HG02759 (cell line): Measurements from ENCODE around the gene OTUD5.

Source experiments
- ATAC-seq: cut with Tn5 transposase; IDR thresholded peaks from one replicate; pipeline ENCODE4 v1.9.1; 2021; ENCODE audit warnings: mild to moderate bottlenecking, moderate library complexity; ENCODE audit not compliant: unreplicated experiment

The OTUD5 gene

DNA sequence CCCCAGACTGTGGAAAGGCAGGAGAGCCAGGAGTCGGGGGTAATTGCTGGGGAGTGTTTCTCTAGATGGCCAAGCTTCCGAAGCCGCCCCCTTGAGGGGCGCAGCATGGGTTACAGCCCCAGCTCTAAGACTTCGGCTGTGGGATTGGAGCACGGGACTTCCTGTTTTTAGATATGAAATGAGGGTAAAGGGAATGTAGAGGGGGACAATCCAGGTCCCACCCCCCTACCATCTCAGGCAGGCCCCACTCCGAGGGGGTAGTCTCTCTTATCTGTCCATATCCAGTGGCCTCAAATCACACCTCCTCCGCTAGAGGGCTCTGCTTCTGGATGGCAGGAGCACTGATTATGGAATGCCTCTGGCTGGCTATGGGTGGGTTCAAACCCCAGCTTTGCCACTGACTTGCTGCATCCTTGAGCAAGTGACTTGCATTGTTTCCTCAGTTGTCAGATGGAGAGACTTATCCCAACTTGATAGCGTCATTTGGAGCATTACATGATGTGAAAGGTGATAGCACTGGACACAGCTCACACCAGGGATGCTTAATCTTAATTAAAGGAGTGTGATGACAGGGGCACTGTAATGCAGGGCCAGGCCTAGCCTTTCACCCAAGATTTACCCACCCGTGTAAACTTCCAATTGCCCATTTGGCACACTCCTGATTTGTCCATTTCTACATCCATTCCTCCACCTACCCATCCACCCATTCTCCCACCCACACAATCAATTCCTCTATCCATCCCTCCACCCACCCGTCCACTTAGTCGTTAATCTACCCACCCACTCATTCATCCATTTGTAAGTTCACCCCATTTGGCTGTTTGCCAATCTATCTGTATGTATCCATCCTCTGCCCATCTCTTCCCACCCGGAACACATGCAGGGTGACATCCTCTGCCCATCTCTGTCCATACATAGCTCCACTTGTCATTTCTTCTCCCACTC is 15.1 kb upstream of the OTUD5 start:
- ATAC-seq = no peak

DNA sequence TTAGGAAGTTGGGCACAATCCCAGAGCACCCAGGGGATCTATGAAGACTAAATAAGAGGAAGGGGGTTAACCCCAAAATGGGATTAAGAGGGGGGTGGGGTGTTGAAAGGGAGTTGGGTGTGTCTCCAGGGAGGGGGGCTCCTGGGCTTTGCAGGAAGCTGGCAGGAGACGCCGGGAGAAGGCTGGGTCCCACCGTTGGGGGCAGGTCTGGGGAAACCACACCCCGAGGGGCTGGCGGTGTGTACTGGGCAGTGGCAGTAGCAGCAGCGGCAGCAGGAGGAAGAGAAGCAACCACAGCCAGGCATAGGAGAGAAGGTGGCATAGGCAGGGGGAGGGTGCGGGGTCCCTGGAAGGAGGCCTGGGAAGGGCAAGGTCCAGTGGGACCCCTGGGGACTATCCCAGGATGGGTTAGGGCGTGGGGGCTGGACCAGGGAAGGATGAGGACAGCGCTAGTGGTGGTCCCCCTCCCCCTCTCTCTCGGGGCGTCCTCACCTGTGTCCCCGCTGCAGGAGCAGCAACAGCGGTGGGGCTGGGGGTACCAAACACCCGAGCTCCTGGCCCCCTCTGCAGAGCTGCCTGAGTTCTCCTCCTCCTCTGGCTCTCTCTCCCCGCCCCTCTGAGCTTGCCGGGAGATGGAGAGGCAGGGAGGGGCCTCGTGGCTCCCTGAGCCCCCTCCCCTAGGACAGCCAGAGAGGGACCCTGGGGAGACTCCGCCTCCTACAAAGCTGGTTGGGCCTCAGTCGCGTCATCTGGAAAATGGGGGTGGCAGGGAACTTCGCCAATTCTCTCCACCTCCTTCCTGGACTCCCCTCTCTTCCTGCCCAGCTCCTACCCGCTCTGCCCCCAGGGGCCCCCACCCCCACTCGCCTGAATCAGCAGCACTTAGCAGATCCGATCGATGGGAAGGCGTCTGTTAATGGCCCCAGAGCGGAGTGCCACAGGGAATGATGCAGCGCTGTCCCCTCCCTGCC is 14.1 kb upstream of the OTUD5 start, which contains the start of gene KCND1:
KCND1 (minus strand) TSS at position 596 of the 971 bp plus-strand sequence. CDS start 1,573 bp downstream, outside the sequence.
- ATAC-seq = no peak

DNA sequence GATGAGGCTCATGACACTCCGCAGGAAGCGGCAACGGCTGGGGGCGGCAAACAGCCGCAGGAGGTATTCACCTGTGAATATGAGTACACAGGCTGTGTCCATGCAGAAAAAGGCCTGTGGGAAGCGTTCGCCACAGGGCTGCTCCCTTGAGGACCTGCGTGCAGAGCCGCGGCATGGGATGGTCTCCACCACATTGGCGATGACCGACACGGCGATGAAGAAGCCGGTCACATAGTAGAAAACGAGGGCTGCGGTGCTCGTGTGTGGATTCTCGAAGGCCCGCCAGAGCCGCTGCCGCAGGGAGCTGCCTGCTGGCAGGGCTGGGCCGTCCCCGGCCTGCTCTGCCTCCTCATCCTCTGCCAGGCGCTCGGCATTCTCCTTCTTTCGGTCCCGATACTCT is 12.1 kb upstream of the OTUD5 start:
- no peak for ATAC-seq

DNA sequence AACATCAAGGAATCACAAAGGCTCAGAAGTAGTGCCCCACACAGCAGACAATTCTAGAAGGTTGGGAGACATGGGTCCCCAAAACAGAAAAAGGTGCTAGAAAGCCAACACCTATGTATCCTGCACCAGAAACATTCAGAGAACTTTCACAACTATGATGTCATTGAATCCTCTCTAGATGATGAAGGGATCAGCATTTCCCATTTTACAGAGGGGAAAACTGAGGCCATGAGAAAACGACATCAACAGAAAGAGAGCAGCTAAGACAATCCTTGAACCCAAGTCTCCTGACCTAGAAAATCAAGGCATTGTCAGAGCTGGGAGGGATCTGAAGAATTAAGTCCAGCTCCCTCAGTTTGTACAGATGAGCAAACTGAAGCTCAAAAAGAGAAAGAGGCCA is 11.0 kb upstream of the OTUD5 start:
- no peak for ATAC-seq

DNA sequence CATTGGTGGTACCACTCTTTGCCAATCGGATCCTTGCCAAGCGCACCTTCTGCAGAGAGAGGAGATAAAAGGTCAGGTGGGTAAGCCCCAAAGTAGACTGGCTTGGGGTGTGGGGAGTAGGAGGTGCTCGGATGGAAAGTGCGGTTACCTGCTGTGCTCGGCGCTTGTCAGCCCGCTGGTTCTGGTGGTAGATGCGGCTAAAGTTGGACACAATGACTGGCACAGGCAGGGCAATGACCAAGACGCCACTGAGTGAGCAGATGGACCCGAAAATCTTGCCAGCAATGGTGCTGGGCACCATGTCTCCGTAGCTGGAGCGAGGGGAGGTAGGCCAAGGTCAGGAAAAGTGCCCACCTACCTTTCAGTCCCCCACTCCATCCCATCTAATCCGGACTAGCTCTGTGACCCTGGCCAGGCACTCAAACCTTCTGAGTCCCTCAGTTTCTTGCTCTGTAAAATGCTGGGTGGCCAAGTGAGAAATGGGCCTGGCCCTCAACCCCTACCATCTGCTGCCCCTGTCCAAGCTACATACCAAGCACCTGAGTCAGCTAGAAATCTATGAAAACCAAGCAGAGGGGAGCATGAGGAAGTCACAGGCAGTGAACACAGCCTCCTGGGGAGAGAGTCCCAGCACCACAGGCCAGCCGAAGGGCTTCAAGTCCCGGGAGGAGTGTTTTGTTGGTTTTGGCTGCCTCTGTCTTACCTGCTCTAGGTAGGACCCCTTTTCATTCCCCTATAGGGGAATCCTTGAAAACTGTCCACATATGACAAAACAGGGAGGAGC is 9.6 kb upstream of the OTUD5 start:
- no peak for ATAC-seq

DNA sequence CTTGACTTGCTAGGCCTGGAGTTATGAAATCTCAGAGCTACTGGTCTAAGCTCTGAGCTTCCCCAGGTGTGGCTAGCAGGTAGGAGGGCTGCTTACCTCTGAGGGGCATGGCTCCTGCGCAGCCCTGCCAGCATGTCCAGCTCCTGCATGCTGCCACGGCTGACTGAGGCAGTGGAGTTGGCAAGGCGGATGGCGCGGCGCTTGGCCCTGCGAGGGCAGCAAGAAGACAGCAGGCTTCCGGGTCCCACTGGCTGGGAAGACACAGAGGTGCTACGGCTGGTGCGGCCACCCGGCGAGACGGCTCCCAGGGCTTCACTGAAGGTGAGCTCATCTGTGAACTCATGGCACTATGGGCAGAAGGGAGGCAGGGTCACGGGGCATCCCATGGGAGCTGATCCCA is 8.6 kb upstream of the OTUD5 start:
- no peak for ATAC-seq

DNA sequence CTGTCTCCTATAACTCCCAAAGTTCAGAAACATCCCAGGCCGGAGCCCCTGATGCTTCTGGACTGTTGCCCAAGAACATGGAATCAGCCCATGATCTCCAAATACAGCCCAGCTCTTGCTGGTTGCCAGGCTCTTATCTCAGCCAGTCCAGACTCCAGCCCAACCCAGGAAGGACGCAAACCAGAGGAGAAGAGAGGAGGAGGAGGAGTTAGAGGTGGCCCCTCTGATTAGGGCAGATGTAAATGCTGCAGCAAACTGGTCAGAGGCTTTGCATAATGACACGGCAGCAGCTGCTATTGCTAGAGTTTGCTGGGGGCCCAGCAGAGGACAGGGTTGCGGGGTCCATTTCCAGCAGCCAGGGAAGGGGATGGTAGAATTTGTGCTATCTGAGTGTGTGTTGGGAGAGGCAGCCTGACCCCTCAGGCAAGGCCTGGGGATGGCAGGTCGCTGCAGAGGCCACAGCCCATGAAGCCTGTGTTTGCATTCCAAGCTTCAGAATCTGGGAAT is 4.2 kb upstream of the OTUD5 start:
- no peak for ATAC-seq

DNA sequence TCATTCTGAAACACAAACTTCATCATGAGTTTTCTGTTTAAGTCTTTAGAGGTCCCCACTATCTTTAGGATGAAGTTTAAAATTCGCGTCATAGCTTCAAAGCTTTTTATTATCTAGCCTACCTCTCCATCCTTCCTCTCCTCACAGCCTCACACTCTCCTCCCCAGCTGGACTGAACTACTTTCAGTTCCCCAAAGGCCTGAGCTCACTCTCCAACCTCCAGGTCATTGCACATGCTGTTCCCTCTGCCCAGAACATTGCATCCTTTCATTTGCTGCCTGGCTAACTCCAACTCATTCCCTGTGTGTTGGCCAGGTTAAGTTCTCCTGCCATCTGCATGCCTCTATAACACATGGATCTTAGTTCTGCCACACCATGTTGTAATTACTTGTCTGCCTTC is 2.9 kb upstream of the OTUD5 start:
- no peak for ATAC-seq

DNA sequence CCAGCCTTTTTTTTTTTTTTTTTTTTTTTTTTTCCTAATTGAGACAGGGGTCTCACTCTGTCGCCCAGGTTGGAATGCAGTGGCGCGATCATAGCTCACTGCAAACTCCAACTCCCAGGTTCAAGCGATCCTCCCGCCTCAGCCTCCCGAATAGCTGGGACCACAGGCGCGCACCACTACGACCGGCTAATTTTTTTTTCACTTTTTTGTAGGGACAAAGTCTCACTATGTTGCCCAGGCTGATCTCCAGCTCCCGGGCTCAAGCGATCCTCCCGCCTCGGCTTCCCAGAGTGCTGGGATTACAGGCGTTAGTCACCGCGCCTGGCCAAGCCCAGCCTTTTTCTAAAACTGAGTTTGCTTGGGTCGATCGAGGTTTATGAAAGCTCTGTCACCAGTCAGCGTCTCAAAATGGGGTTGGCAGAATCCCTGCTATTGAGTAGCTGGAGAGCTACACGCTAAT is 1.3 kb upstream of the OTUD5 start:
- ATAC-seq = no peak

DNA sequence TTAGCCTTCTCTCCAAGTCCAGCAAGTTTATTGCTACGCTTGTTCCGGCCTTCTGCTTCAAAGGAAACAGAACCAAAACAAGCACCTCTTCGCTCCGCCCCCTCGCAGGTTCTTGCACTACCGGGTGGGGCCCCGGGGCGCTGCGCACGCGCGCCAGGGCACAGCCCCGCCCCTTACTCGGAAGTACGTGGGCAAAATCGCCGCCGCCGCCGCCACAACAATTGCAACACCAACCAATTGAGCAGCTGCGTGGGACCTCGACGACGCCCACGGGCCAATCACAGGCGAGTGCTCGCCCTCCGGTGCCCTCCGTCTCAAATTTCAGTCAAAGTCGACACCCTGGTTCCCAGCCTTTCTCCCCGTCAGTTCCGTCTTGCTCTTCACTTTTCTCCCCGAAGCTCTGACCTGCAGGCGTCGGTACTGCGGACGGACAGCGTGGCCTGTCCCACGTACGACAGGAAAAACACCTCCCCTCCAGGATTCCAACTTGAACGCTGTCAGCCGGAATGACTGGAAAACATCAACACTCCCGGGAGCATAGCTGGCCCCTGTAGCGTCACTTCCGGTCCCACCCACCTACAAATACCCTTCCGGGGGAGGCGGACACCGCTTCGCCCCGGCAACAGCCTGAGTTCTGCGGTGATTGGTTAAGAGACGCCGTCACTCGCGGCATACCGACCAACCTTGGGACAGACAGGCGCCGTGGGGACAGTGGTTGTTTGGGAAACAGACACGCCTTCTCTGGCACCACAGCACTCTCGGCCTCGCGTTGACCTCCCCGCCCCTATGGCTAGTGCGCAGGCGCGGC is 624 bp upstream of the OTUD5 start:
- peak; percentile 87 for ATAC-seq

DNA sequence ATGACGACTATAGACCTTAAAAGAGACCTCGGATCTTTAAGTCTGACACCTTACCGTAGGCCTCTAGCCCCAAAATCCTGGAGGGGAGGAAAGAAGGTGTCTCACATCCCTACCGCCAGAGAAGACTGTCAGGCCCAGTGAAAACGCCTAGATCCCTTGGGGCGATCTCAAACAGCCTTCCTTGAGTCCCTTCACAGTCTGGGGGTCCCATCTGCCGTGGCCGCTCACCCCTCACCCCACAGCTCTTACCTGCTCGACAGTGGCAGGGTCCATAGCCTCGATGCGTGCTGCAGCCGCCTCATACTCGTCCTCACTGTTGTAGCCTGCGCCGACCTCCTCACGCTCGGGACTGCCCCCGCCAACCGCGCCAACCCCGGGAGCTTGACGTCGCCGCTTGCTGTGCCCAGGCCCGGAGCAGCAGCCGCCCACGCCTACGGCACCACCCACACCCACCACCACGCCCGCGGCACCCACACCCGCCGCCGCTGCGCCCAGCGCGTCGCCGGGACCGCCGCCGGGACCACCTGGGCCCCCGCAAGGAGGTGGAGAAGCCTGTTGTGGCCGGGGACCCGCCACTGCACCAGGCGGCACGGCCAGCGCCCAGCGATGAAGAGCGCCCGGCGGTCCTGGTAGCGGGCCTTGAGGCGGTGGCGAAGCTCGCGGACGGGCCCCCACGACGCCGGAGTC is 536 bp downstream of the OTUD5 start:
- ATAC-seq = peak; percentile 0

DNA sequence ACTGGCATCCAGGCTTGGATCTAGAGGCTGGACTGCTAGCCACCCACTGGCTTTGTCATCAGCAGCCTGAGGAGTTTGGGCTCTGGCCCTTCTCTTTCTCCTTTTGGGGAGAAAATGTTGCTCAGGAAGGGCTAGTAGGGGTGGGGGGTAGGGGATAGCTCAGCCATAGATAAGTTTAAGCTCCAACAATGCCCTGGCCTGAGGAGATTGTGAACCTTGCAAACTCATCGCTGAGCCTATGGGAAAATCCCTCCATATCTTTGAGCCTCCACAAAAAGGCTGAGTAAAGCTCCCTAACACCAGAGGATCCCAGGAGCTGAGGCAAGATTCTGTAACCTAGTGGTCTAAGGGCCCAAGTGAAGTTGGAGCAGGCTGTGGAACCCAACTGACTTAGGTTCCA is 8.8 kb downstream of the OTUD5 start:
- ATAC-seq = no peak

DNA sequence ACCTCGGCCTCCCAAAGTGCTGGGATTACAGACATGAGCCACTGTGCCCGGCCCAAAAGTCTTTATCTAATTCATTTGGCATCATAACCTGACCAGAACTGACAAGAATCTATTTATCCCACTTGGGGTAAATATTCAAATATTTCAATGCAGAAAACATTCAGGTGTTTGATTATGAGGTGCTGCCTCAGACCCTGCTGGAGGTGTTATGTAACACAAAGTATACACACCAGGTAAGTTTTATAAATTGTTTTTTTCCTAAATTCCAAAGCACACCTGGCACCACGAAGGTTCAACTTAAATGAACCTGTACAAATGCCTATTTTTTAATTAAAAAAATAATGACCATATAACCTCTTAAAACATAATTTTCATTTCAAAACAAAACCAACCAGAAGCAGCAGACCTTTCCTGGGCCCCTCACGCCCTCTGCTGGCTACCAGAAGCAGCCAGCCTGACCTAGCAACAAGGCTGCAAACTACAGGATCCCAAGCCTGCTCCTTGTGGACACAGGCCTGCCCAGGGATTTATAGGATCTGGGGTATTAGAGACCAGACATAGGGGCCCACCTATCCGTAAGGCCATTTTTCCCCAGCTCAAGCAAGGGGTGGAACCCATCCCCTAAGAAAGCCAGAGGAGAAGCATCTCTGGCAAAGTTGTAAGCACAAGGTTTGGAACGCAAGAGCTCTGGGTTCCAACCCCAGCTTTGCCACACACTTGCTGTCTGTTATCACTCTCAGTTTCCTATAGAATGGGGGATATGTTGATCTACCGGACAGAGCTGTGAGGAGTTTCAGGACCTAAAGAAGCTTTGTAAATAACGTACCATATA is 11.7 kb downstream of the OTUD5 start:
- no peak for ATAC-seq

DNA sequence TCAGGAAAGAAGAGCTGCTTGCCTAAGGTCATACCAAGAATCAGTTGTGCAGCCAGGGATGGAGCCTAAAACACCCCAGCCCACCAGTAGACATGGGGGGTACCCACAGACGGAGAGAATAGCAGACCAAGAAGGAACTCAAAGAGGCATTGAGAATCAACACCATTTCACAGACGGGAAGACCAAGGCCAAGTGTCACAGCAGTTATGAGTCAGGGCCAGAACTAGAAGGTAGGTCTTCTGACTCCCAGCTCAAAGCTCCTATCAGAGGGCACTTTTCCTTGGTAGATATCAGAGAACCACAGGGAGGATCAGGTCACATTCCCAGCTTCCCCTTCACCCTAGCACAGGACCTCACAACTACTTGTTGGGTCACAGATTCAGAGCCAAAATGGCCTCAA is 14.5 kb downstream of the OTUD5 start:
- no peak for ATAC-seq

DNA sequence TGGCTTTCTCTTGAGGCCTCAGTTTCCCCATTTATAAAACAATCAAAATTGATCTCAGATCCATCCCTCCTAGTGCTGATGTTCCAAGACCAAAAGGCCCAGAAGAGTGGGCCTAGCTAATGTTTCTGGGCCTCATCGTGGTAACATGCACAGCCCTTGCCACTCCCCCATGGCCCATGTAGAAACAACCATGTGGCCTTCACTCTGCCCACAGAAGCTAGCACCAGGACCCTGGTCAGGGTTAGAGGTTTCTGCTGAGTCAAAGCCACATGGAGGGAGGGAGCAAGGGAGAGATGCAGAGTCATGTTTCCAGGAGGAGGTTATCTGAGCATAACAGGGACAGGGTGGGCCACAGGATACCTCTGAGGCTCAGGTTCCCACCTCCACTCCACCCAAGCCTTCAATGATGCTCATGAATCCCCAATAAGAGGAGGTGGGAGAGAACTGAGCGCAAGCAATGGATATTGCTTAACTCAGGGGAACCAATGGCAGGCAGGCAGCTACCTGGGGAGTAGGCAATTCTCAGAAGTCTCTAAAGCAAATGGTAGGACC is 16.9 kb downstream of the OTUD5 start:
- ATAC-seq = no peak

DNA sequence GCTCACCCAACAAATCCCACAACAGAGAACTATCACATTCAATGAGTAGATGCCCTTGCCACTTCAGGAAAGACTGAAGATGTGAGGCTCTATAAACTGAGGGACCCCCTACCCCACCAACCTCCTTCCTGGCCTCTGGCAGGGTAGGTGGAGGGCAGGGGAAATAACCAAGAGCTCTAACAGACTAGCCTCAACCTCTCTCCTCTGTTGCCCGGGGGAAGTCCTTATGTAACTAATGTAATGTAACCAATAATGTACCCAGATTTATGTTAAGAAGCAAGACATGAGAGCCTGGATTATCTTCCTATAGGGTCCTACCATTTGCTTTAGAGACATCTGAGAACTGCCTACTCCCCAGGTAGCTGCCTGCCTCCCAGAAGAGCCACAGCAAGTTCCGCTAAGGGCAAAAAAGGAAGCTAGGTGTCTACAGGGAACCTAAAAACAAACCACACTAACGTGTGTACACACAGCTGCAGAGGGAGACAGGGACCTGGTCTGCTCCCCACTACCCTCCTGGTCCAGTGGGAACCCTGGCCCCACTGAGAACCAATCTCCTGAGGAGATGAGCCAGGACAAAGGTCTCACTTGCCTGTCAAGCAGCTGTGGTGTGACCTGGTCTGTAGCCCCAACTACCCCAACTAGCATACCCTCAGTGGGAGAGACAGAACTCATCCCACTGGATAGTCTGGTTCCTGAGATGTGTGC is 17.7 kb downstream of the OTUD5 start:
- ATAC-seq = no peak

DNA sequence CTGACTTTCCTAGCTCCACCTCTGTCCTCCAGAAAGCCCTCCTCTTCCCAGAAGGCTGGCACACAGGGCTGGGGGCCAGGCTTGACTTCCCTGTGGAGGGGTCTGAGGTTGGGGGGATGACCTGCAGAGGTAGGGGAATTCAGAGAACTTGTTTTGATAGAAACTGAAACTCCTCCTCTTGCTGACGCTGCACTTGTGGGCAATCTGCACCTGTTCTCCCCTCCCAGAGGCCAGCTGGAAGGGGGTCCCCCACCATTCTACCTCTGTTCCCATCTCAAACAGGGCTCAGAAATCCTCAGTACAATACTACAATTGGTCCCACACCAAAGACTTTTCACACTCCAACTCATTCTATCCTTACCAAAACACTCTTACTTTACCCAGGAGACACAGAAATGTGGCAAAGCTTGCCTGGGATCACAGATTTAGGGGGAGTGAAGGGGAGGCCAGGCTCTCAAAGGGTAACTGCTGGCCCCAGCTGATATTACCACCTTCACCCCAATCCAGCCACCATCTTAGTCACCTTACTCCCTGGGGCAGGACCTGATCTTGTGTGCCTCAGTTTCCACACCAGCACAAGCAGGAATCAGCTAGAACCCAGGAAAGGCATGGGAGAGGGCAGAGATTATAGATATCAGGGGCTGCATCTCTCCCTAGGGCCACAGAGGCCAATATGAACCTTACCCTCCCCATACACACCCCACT is 18.5 kb downstream of the OTUD5 start:
- ATAC-seq = peak; percentile 55
